Cardiac fibroblast (primary cell): ENCODE data around the gene C5orf58.
A peak's percentile ranks its signal among the peaks of the same experiment; 100 is the strongest.

Experiments used
- DNase-seq, 2 donors: peaks; one replicate each; pipeline versions ENCODE4 v3.0.0 to v3.0.0-alpha.2; 2010; ENCODE audit warnings: low read depth in 2 of 2
- H3K4me3 ChIP-seq, 2 donors: replicated peaks in 1 of 2; 1 replicate in 1 of 2; 2 replicates in 1 of 2; pipeline ENCODE4 v1.5.1; 2011; ENCODE audit warnings: low read depth in 2 of 2, low read length in 2 of 2, mild to moderate bottlenecking in 2 of 2, moderate library complexity in 1 of 2
- CTCF ChIP-seq: IDR thresholded peaks from one replicate; pipeline ENCODE4 v1.5.1; 2011; ENCODE audit warnings: low read depth, mild to moderate bottlenecking, low read length, inconsistent platforms

The C5orf58 gene

GRCh38 chr5:170232786-170233185 lies at the start of gene C5orf58:
Gene C5orf58, plus strand, starts transcription at chr5:170232985. Its CDS starts 1,992 bp downstream, at chr5:170234977.
- H3K4me3 ChIP-seq = peak within 1 kb of the TSS in 1 of 2 donors; percentile 43
- DNase-seq = peak in 1 of 2 donors; percentile 28
- TF ChIP-seq CTCF = no peak

- peak; percentile 65 to 69 for DNase-seq
- TF ChIP-seq CTCF = peak; percentile 83
Observed at GRCh38 chr5:170183816-170184687, 48.7 kb upstream of the C5orf58 start.

GRCh38 chr5:170184737-170185136 lies 48.0 kb upstream of the C5orf58 start:
- DNase-seq = no peak
- H3K4me3 ChIP-seq = no peak overlapping the region
- TF ChIP-seq CTCF = no peak

More at GRCh38 chr5:170183816-170184687, 48.7 kb upstream of the C5orf58 start:
- no peak overlapping the region for H3K4me3 ChIP-seq

GRCh38 chr5:170186156-170186555 lies 46.6 kb upstream of the C5orf58 start:
- TF ChIP-seq CTCF = no peak
- DNase-seq = no peak
- no peak overlapping the region for H3K4me3 ChIP-seq

- no peak overlapping the region for H3K4me3 ChIP-seq
- TF ChIP-seq CTCF = no peak
- no peak for DNase-seq
Observed at GRCh38 chr5:170186856-170187255, 45.9 kb upstream of the C5orf58 start.

- H3K4me3 ChIP-seq = no peak overlapping the region
- DNase-seq = no peak
- TF ChIP-seq CTCF = no peak
Observed at GRCh38 chr5:170190436-170191134, 42.2 kb upstream of the C5orf58 start.
